Muscle of leg (tissue), 11 donors: ENCODE measurements around the gene TSC22D4. TPM values are rescaled to one million over a fixed set of nuclear protein-coding genes. Genes with fewer than 3 reads are reported as not detected.

Experiments
- DNase-seq: peaks from one replicate; pipeline ENCODE4 v3.0.0; 2013
- H3K27ac ChIP-seq: one replicate; pipeline ENCODE4 v1.5.1; 2013; ENCODE audit warnings: mild to moderate bottlenecking, low read length, control low read depth
- H3K27me3 ChIP-seq: one replicate; pipeline ENCODE4 v1.6.1; 2013; ENCODE audit warnings: low read length; ENCODE audit not compliant: control insufficient read depth, insufficient read depth
- H3K36me3 ChIP-seq: one replicate; pipeline ENCODE4 v1.6.1; 2013; ENCODE audit warnings: low read length; ENCODE audit not compliant: control insufficient read depth, insufficient read depth
- H3K4me1 ChIP-seq: one replicate; pipeline ENCODE4 v1.6.1; 2013; ENCODE audit warnings: low read length; ENCODE audit not compliant: control insufficient read depth, insufficient read depth
- H3K4me3 ChIP-seq: one replicate; pipeline ENCODE4 v1.5.1; 2013; ENCODE audit warnings: low read length, control low read depth
- H3K9me3 ChIP-seq: replicated peaks from 2 replicates; pipeline ENCODE4 v1.6.1; 2013; ENCODE audit warnings: low read depth, low read length; ENCODE audit not compliant: control insufficient read depth
- WGBS: methylation state at CpG from one replicate; pipeline ENCODE4 v1.1.5; 2013; ENCODE audit warnings: missing lambda C conversion rate; ENCODE audit not compliant: insufficient coverage; 5-methylcytosine and 5-hydroxymethylcytosine counted together
- polyA plus RNA-seq, 8 donors: library from polyadenylated mRNA; unstranded; fragments of 120-200 nt; gene quantifications; one replicate each; pipeline versions ENCODE4 v1.2.1 to v1.2.3, GENCODE V29; 2013; ENCODE audit warnings: inconsistent platforms in 1 of 8, low replicate concordance in 1 of 8; ENCODE audit not compliant: insufficient read length in 8 of 8, insufficient read depth in 1 of 8
- total RNA-seq: library from RNA; stranded (reverse); fragments of 120-200 nt; gene quantifications from one replicate; pipeline ENCODE4 v1.2.4, GENCODE V29; 2013

TSC22D4 gene
- total and polyA plus RNA-seq, 9 donors = 28.9 to 59.3 (median 47.7) TPM

GRCh38 chr7:100435401-100436304, 43.4 kb downstream of the TSC22D4 start:
- Histone ChIP-seq H3K27me3 (no peaks in the 10 kb centered on the region), H3K36me3 (peaks cover 46% of the 10 kb centered on the region), H3K27ac (peak overlapping the region; percentile 91), H3K4me3 (peak overlapping the region; percentile 86), H3K9me3 (no peaks in the 10 kb centered on the region), H3K4me1 (peaks cover 44% of the 10 kb centered on the region)
- DNase-seq = peak; percentile 57
- 2% methylated on average over 79 of the region's 81 CpGs for WGBS

GRCh38 chr7:100434297-100435144, 44.5 kb downstream of the TSC22D4 start:
- peaks cover 46% of the 10 kb centered on the region for H3K36me3 ChIP-seq
- 82% methylated on average over 17 of the region's 22 CpGs for WGBS
- no peak for DNase-seq
- H3K27me3 ChIP-seq = no peaks in the 10 kb centered on the region
- no peak overlapping the region for H3K27ac ChIP-seq
- peaks cover 48% of the 10 kb centered on the region for H3K4me1 ChIP-seq
- H3K9me3 ChIP-seq = no peaks in the 10 kb centered on the region
- no peak overlapping the region for H3K4me3 ChIP-seq

GRCh38 chr7:100433592-100434296, 45.3 kb downstream of the TSC22D4 start:
- Histone ChIP-seq H3K36me3 (peaks cover 46% of the 10 kb centered on the region), H3K4me3 (no peak overlapping the region), H3K9me3 (no peaks in the 10 kb centered on the region), H3K27ac (peak overlapping the region; percentile 49), H3K4me1 (peaks cover 48% of the 10 kb centered on the region), H3K27me3 (no peaks in the 10 kb centered on the region)
- 92% methylated on average over 4 of the region's 10 CpGs for WGBS
- no peak for DNase-seq

- Histone ChIP-seq H3K4me1 (peaks cover 48% of the 10 kb centered on the region), H3K27ac (peak overlapping the region; percentile 49), H3K27me3 (no peaks in the 10 kb centered on the region), H3K36me3 (peaks cover 46% of the 10 kb centered on the region), H3K4me3 (no peak overlapping the region), H3K9me3 (no peaks in the 10 kb centered on the region)
- DNase-seq = no peak
- WGBS = no CpG with 5 or more reads among the region's 4 CpGs
These were observed 45.8 kb downstream of the TSC22D4 start for GRCh38 chr7:100433276-100433591.

GRCh38 chr7:100432621-100433275, 46.3 kb downstream of the TSC22D4 start:
- Histone ChIP-seq H3K36me3 (peaks cover 46% of the 10 kb centered on the region), H3K27ac (no peak overlapping the region), H3K27me3 (no peaks in the 10 kb centered on the region), H3K4me1 (peaks cover 52% of the 10 kb centered on the region), H3K4me3 (no peak overlapping the region), H3K9me3 (peaks cover 1% of the 10 kb centered on the region)
- 90% methylated on average over 18 of the region's 21 CpGs for WGBS
- DNase-seq = no peak

GRCh38 chr7:100432053-100432452, 47.0 kb downstream of the TSC22D4 start:
- Histone ChIP-seq H3K27ac (no peak overlapping the region), H3K4me1 (peaks cover 51% of the 10 kb centered on the region), H3K4me3 (no peak overlapping the region), H3K36me3 (peaks cover 46% of the 10 kb centered on the region), H3K27me3 (no peaks in the 10 kb centered on the region), H3K9me3 (peaks cover 2% of the 10 kb centered on the region)
- WGBS = 100% methylated on average over 2 of the region's 4 CpGs
- no peak for DNase-seq

- Histone ChIP-seq H3K36me3 (peaks cover 46% of the 10 kb centered on the region), H3K9me3 (peaks cover 2% of the 10 kb centered on the region), H3K4me3 (no peak overlapping the region), H3K27ac (no peak overlapping the region), H3K27me3 (no peaks in the 10 kb centered on the region), H3K4me1 (peaks cover 49% of the 10 kb centered on the region)
- WGBS = 87% methylated on average over 16 of the region's 23 CpGs
- DNase-seq = peak; percentile 33
These were observed 47.7 kb downstream of the TSC22D4 start for GRCh38 chr7:100431286-100431735.

- Histone ChIP-seq H3K27me3 (no peaks in the 10 kb centered on the region), H3K36me3 (peaks cover 46% of the 10 kb centered on the region), H3K4me1 (peaks cover 48% of the 10 kb centered on the region), H3K9me3 (peaks cover 2% of the 10 kb centered on the region), H3K4me3 (peak overlapping the region; percentile 91), H3K27ac (peak overlapping the region; percentile 100)
- WGBS = 13% methylated on average over 21 of the region's 31 CpGs
- DNase-seq = peak; percentile 31
These were observed 48.3 kb downstream of the TSC22D4 start for GRCh38 chr7:100430493-100431285.
